ENCODE measurements around the gene SYNE1.

DNA sequence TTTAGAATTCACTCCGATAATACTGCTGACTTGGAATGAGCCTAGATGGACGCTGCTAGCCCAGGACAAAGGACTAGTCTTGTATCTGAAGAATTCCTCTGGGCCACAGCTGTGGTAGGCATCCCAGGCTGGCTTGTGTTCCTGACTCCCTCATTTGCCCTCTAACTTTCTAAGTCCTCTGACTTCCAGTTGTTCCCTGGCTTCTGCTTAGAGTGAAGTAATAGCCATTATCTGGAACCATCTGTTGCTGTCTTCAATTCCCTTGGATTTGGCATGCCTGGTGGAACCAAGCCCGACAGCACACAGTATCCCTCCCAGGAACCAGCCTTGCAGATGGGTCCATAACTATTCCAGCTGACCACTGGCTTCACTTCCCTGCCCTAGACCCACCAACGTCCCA lies 376.0 kb downstream of the SYNE1 start:
- no peak for TF ChIP-seq POLR2AphosphoS5 (IDR thresholded peaks at IDR 0.05; ENCODE audit: low read depth, low read length)
- no peak for TF ChIP-seq POLR2A (IDR thresholded peaks at IDR 0.05; ENCODE audit: control extremely low read depth in 1 of 2, low read depth in 2 of 2, low read length in 2 of 2)
- no peak for TF ChIP-seq SP1 (IDR thresholded peaks at IDR 0.05; ENCODE audit: low read depth, low read length)
- TF ChIP-seq MAFK (IDR thresholded peaks at IDR 0.05; ENCODE audit: low read depth, low read length) = no peak
- TF ChIP-seq BRCA1 (IDR thresholded peaks at IDR 0.05; ENCODE audit: low read depth, low read length) = no peak
- TF ChIP-seq, protein P1, sequence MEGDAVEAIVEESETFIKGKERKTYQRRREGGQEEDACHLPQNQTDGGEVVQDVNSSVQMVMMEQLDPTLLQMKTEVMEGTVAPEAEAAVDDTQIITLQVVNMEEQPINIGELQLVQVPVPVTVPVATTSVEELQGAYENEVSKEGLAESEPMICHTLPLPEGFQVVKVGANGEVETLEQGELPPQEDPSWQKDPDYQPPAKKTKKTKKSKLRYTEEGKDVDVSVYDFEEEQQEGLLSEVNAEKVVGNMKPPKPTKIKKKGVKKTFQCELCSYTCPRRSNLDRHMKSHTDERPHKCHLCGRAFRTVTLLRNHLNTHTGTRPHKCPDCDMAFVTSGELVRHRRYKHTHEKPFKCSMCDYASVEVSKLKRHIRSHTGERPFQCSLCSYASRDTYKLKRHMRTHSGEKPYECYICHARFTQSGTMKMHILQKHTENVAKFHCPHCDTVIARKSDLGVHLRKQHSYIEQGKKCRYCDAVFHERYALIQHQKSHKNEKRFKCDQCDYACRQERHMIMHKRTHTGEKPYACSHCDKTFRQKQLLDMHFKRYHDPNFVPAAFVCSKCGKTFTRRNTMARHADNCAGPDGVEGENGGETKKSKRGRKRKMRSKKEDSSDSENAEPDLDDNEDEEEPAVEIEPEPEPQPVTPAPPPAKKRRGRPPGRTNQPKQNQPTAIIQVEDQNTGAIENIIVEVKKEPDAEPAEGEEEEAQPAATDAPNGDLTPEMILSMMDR (IDR thresholded peaks at IDR 0.05; ENCODE audit: control extremely low read depth in 1 of 3, insufficient read depth in 1 of 3, low read depth in 1 of 3, low read length in 3 of 3) = no peak
- TF ChIP-seq, protein P2, sequence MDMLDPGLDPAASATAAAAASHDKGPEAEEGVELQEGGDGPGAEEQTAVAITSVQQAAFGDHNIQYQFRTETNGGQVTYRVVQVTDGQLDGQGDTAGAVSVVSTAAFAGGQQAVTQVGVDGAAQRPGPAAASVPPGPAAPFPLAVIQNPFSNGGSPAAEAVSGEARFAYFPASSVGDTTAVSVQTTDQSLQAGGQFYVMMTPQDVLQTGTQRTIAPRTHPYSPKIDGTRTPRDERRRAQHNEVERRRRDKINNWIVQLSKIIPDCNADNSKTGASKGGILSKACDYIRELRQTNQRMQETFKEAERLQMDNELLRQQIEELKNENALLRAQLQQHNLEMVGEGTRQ (IDR thresholded peaks at IDR 0.05; ENCODE audit: low read length) = no peak
- no peak for TF ChIP-seq EZH2 (IDR thresholded peaks at IDR 0.05; ENCODE audit: low read depth, low read length, severe bottlenecking)
- TF ChIP-seq ZNF274 (IDR thresholded peaks at IDR 0.05; ENCODE audit: borderline replicate concordance, extremely low read depth, low read length) = no peak
- TF ChIP-seq RAD21 (IDR thresholded peaks at IDR 0.05 in 1 of 2, conservative IDR thresholded peaks at IDR 0.05 in 1 of 2; ENCODE audit: low read depth in 2 of 2, low read length in 2 of 2) = no peak
- TF ChIP-seq HDAC6 (IDR thresholded peaks at IDR 0.05; ENCODE audit: low read depth, low read length) = no peak
- no peak for TF ChIP-seq BACH1 (IDR thresholded peaks at IDR 0.05; ENCODE audit: low read length)
- no peak for TF ChIP-seq CREB1 (IDR thresholded peaks at IDR 0.05)
- TF ChIP-seq JUND (IDR thresholded peaks at IDR 0.05; ENCODE audit: low read length) = no peak

Data from H1 (cell line).